ENCODE data around the gene MEIS1. TPM values are rescaled to one million over a fixed set of nuclear protein-coding genes. Genes with fewer than 3 reads are reported as not detected.

MEIS1 gene
- total RNA-seq, 1 experiment from 2014 or later, result 4.1 TPM

DNA sequence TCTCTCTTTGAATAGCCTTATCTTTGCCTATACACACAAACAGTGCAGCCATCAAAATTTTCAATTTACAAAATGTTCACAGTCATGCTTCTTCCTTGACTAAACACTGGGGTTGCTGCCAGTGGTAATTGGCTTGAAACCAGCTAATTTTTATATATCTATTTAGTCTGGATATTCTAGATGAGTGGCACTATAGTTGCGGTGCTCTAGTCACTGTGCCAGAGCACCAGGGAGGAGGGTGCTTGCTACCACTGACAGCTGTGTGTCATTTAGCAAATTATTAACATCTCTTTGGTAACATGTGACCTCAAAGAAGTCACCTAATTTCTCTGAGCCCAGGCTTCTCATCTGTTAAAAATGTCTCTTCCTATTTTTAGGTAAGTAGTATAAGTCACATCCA is 130.4 kb downstream of the MEIS1 start:
- Histone ChIP-seq H3K27ac (ENCODE audit: low read length) (no peak overlapping the region), H4K20me1 (ENCODE audit: low read length) (no peaks in the 10 kb centered on the region), H3K27me3 (ENCODE audit: low read length) (no peaks in the 10 kb centered on the region), H3K9me3 (ENCODE audit: low read length) (no peaks in the 10 kb centered on the region), H3K4me3 (ENCODE audit: low read length) (no peak overlapping the region), H2AFZ (ENCODE audit: low read length) (no peak overlapping the region), H3K4me2 (ENCODE audit: low read length) (no peak overlapping the region), H3K79me2 (ENCODE audit: low read length) (no peaks in the 10 kb centered on the region), H3F3A (ENCODE audit: low read length, unreplicated experiment) (no peaks in the 10 kb centered on the region), H3K9ac (ENCODE audit: low read length) (no peak overlapping the region), H3K4me1 (ENCODE audit: insufficient read depth, low read length) (0 out of 2 replicates have a peak, but pooled peaks cover 4% of the 10 kb centered on the region), H3K36me3 (ENCODE audit: low read depth, low read length) (no peaks in the 10 kb centered on the region), H3K9me2 (replicated peaks; ENCODE audit: low read length) (no peaks in the 10 kb centered on the region)
- TF ChIP-seq, protein P1, sequence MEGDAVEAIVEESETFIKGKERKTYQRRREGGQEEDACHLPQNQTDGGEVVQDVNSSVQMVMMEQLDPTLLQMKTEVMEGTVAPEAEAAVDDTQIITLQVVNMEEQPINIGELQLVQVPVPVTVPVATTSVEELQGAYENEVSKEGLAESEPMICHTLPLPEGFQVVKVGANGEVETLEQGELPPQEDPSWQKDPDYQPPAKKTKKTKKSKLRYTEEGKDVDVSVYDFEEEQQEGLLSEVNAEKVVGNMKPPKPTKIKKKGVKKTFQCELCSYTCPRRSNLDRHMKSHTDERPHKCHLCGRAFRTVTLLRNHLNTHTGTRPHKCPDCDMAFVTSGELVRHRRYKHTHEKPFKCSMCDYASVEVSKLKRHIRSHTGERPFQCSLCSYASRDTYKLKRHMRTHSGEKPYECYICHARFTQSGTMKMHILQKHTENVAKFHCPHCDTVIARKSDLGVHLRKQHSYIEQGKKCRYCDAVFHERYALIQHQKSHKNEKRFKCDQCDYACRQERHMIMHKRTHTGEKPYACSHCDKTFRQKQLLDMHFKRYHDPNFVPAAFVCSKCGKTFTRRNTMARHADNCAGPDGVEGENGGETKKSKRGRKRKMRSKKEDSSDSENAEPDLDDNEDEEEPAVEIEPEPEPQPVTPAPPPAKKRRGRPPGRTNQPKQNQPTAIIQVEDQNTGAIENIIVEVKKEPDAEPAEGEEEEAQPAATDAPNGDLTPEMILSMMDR (conservative IDR thresholded peaks at IDR 0.05; ENCODE audit: low read depth, low read length), result no peak
- TF ChIP-seq EZH2 (IDR thresholded peaks at IDR 0.05; ENCODE audit: low read length, unreplicated experiment), result no peak
- no peak for TF ChIP-seq EZH2phosphoT487 (IDR thresholded peaks at IDR 0.05; ENCODE audit: borderline replicate concordance, low read length)
- POLR2A ChIA-PET (ENCODE audit: unreplicated experiment), result no interaction called here
- intact Hi-C loops (cut with micrococcal nuclease), result no loop called here
- peak; percentile 53 for ATAC-seq
- BruUV-seq (replicated peaks), result no TSS peak
- DNase-seq, result peak; percentile 21
- CTCF ChIA-PET, result no interaction called here

DNA sequence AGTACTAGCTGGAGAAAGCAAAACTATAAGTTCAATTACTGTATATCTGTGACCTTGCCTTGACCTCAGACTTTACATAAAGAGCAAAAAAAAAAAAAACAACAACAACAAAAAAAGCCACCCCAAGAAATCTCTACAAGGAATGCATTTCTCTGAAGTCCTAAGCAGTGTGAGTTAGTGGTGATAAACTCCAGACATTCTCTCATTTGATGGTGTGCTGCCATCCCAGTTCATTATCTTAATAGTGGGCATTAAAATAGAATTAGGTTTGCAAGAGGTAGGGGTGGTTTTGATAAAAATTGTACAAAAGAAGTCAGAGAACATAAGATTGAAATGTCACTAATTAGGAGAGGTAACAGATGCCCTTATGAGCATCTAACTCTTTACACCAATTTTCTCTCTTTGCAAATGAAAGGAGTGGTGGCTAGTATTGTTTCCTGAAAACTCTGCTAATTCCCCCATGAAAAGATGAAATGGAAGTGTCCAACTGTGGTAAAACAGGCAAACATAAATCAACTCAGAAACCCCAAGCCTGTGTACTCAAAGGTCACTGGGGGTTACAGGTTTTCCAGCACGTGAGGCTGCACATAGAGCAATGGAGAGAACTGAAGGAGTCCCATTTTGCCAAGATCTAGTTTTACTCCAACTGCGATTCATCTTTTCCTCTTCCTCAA is 131.9 kb downstream of the MEIS1 start:
- no peaks in the 10 kb centered on the region for H3K79me2 ChIP-seq (ENCODE audit: low read length)
- DNase-seq (no peak), ATAC-seq (no peak)
- 0 out of 2 replicates have a peak, but pooled peaks cover 4% of the 10 kb centered on the region for H3K4me1 ChIP-seq (ENCODE audit: insufficient read depth, low read length)
- H2AFZ ChIP-seq (ENCODE audit: low read length), result no peak overlapping the region
- BruUV-seq (replicated peaks), result no TSS peak
- H4K20me1 ChIP-seq (ENCODE audit: low read length), result no peaks in the 10 kb centered on the region
- H3K4me3 ChIP-seq (ENCODE audit: low read length), result no peak overlapping the region
- H3K27ac ChIP-seq (ENCODE audit: low read length), result no peak overlapping the region
- H3F3A ChIP-seq (ENCODE audit: low read length, unreplicated experiment), result no peaks in the 10 kb centered on the region
- POLR2A ChIA-PET (ENCODE audit: unreplicated experiment), result no interaction called here
- H3K36me3 ChIP-seq (ENCODE audit: low read depth, low read length), result no peaks in the 10 kb centered on the region
- H3K27me3 ChIP-seq (ENCODE audit: low read length), result no peaks in the 10 kb centered on the region
- no peaks in the 10 kb centered on the region for H3K9me3 ChIP-seq (ENCODE audit: low read length)
- TF ChIP-seq EZH2 (IDR thresholded peaks at IDR 0.05; ENCODE audit: low read length, unreplicated experiment) (no peak), EZH2phosphoT487 (IDR thresholded peaks at IDR 0.05; ENCODE audit: borderline replicate concordance, low read length) (no peak)
- TF ChIP-seq, protein P1 (conservative IDR thresholded peaks at IDR 0.05; ENCODE audit: low read depth, low read length), result no peak
- H3K9me2 ChIP-seq (replicated peaks; ENCODE audit: low read length), result no peaks in the 10 kb centered on the region
- no peak overlapping the region for H3K4me2 ChIP-seq (ENCODE audit: low read length)
- intact Hi-C loops (cut with micrococcal nuclease), result no loop called here
- CTCF ChIA-PET, result no interaction called here
- no peak overlapping the region for H3K9ac ChIP-seq (ENCODE audit: low read length)

DNA sequence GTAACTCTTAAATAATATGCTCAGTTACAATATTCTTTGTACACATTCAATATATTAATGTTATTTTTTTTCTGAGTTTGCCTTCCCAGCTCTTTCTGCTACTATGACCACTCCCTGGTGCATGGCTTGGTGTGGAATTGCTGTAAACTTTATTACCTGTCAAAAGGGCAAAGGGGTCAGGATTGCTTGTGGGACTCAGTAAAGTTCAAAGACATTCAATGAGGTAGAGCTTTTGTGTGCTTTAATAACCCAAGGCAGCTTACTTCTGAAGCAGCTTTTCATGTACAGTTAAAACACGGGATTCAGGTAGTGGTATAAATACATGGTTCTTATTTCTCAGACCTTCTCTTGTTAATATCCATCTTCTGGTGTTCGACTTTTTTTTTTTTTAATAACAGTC is 132.8 kb downstream of the MEIS1 start:
- H3K79me2 ChIP-seq (ENCODE audit: low read length), result no peaks in the 10 kb centered on the region
- ATAC-seq (no peak), DNase-seq (no peak)
- no peaks in the 10 kb centered on the region for H3F3A ChIP-seq (ENCODE audit: low read length, unreplicated experiment)
- no peaks in the 10 kb centered on the region for H3K36me3 ChIP-seq (ENCODE audit: low read depth, low read length)
- H4K20me1 ChIP-seq (ENCODE audit: low read length), result no peaks in the 10 kb centered on the region
- TF ChIP-seq EZH2phosphoT487 (IDR thresholded peaks at IDR 0.05; ENCODE audit: borderline replicate concordance, low read length) (no peak), EZH2 (IDR thresholded peaks at IDR 0.05; ENCODE audit: low read length, unreplicated experiment) (no peak)
- TF ChIP-seq, protein P1 (conservative IDR thresholded peaks at IDR 0.05; ENCODE audit: low read depth, low read length), result no peak
- H3K27ac ChIP-seq (ENCODE audit: low read length), result no peak overlapping the region
- intact Hi-C loops (cut with micrococcal nuclease), result no loop called here
- POLR2A ChIA-PET (ENCODE audit: unreplicated experiment), result interaction anchor here (0.6 kb wide), 2 partner anchors 141 to 1430 kb away, joined by 4 read pairs; no protein-coding TSS in a partner anchor
- no peaks in the 10 kb centered on the region for H3K9me3 ChIP-seq (ENCODE audit: low read length)
- no peak overlapping the region for H2AFZ ChIP-seq (ENCODE audit: low read length)
- no TSS peak for BruUV-seq (replicated peaks)
- no peaks in the 10 kb centered on the region for H3K9me2 ChIP-seq (replicated peaks; ENCODE audit: low read length)
- H3K4me3 ChIP-seq (ENCODE audit: low read length), result no peak overlapping the region
- no peaks in the 10 kb centered on the region for H3K4me1 ChIP-seq (ENCODE audit: insufficient read depth, low read length)
- no peak overlapping the region for H3K9ac ChIP-seq (ENCODE audit: low read length)
- no peaks in the 10 kb centered on the region for H3K27me3 ChIP-seq (ENCODE audit: low read length)
- no peak overlapping the region for H3K4me2 ChIP-seq (ENCODE audit: low read length)
- CTCF ChIA-PET, result no interaction called here
